GM19023 (cell line): ENCODE data around the gene ADCY9.

Source experiments
- ATAC-seq: cut with Tn5 transposase; IDR thresholded peaks from one replicate; pipeline ENCODE4 v1.9.1; 2021; ENCODE audit warnings: mild to moderate bottlenecking, moderate library complexity; ENCODE audit not compliant: unreplicated experiment

The ADCY9 gene

GRCh38 chr16:4096509-4096908 is 19.7 kb downstream of the ADCY9 start:
- ATAC-seq = no peak

DNA sequence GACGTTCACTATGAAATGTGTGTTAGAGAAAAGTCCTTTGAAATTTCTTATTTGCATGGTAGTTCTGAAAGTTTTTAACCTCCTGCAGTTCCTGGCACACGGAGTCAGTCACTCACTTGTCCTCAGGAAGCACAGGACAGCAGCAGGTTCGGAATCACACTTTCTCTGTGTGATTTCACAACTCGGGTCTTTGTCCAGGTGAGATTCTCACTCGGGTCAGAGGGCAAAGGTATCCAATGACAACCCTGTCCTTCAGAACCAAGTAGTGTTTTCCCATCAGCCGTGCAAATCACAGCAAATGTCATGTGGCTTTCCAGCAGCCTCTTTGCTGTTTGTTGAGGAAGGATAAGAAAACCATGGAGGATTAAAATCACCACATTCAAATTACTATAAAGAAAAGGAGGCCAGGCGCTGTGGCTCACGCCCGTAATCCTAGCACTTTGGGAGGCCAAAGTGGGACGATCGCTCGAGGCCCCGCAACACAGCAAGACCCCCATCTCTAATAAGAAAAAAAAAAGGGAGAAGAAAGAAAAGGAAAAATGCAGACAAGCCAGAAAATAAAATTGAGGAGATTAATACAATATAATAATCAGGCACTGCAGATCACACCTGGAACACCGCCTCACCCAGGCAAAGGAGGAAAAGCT is 22.0 kb downstream of the ADCY9 start:
- ATAC-seq = no peak

- no peak for ATAC-seq
Measured at GRCh38 chr16:4093495-4094126, 22.6 kb downstream of the ADCY9 start.

DNA sequence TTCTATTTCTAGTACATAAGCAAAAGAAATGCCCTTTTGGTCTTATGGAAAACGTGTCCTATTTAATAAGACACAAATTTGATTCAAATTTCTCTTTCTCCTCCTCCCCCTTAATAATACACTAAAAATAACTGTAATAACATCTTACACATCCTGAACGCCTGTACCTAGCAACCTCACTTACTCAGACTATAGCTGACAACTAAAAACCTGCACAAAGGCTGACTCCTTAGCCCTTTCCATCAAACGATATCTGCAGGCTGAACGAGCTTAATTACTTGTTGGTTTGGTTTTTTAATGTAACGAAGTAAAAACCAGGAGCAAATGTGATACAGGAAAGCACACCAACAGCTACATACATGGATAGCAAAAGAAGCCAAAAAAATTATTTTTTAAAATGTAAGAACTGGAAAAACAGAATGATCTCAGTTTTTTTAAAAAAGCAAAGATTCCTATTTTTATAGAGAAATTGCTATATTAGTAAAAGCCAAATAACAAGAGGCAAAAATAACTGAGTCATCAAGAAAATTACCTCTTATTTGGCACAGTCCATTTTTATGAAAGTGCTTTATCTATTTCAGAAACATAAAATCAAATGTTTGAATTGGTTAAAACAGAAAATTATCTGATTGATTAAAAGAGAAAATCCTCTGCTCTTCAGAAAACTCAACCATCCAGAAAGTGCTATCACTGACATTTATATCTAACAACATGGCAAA is 23.5 kb downstream of the ADCY9 start:
- no peak for ATAC-seq

DNA sequence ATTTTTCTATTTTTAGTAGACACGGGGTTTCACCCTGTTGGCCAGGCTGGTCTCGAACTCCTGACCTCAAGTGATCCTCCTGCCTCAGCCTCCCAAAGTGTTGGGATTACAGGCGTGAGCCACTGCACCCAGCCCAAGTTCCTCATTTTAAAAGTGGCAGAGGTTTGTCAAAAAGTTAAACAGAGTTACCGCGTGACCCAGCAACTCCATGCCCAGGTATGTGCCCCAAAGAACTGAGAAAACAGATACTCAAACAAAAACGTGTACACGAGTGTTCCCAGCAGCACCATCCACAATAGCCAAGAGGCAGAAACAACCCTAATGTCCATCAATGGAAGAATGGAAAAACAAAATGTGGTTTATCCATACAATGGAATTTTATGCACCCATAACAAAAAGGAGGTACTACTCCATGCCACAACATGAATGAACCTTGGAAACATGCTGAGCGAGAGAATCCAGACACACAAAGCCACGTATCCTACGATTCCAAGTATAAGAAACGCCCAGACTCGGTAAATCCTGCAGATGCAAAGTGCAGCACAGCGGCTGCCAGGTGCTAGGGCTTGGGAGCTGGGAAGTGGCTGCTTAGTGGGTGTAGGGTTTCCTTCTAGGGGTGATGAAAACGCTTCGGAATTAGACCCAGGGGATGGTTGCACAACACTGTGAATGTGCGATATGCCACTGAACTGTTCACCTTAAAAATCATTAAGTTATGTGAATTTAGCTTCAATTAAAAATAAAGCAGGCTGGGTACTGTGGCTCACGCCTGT is 24.8 kb downstream of the ADCY9 start:
- no peak for ATAC-seq

- ATAC-seq = no peak
Measured at GRCh38 chr16:4090351-4090851, 25.8 kb downstream of the ADCY9 start.

GRCh38 chr16:4089811-4090301 is 26.4 kb downstream of the ADCY9 start:
- ATAC-seq = no peak

GRCh38 chr16:4089251-4089810 is 26.9 kb downstream of the ADCY9 start:
- no peak for ATAC-seq

DNA sequence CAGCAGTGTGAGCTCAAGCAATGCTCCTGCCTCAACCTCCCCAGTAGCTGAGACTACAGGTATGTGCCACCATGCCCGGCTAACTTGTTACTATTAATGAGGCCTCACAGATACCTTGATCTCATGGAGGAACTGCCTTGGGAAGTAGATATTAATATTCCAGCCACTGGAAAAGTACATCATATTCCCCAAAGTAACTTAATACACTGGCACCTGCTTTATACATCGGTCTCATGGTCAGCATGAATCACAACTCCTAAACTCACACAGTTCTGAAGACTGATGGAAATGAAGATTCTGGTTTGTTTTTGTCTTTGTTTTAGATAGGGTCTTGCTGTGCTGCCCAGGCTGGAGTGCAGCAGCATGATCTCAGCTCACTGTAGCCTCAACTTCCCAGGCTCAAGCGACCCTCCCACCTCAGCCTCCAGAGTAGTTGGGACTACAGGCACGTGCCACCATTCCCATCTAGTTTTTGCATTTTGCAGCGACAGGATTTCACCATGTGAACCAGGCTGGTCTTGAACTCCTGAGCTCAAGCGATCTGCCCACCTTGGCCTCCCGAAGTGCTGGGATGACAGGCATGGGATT is 28.2 kb downstream of the ADCY9 start:
- ATAC-seq = no peak

DNA sequence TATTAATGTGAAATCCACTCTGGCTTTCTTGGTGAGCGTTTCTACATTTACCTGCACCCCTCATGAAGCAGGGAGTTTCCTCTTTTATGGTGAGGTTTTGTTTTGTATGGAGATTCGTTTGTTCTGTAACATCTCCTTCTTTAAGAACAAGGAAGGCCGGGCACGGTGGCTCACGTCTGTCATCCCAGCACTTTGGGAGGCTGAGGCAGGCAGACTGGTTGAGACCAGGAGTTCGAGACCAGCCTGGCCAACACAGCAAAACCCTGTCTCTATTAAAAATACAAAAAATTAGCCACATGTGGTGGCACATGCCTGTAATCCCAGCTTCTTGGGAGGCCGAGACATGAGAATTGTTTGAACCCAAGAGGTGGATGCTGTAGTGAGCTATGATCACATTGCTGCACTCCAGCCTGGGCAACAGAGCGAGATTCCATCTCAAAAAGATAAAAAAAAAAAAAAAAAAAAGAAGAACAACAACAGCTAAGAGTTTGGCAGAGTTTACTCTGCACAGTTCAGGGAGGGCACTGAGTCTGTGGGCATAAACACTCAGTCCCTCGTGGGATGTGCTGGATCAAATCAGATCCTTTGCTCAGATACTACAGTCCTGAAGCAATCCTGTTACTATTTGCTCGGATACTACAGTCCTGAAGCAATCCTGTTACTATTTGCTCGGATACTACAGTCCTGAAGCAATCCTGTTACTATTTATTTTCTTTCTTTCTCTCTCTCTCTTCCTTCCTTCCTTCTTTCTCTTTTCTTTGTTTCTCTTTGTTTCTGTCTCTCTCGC is 28.9 kb downstream of the ADCY9 start:
- ATAC-seq = no peak

- no peak for ATAC-seq
Measured at GRCh38 chr16:4086153-4086552, 30.1 kb downstream of the ADCY9 start.

DNA sequence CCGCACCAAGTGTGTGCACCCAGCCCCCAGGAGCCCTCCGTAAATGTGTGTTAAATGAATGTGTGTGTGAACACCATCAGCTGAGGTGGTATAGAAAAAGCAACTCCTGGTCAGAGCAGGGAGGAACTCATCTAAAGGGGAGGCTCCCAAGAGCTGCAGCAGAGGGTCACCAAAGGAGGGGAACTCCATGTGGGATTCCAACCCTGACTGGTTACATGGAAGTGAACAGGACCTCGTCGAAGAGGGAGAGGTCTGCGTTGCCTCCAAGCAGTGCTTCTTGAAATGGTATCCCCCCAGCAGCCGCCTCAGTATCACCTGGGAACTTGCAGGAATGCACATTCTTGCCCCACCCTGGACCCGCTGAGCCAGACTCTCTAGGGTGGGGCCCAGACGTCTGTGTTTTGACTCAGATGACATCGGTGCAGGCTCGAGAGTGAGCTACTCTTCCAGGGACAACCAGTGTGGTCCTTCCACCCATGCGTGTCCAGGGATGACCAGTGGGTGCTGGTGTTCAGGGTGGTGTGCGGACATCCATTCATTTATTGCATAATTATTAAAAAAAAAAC is 30.8 kb downstream of the ADCY9 start:
- ATAC-seq = no peak

- ATAC-seq = no peak
Measured at GRCh38 chr16:4083347-4083870, 32.8 kb downstream of the ADCY9 start.

DNA sequence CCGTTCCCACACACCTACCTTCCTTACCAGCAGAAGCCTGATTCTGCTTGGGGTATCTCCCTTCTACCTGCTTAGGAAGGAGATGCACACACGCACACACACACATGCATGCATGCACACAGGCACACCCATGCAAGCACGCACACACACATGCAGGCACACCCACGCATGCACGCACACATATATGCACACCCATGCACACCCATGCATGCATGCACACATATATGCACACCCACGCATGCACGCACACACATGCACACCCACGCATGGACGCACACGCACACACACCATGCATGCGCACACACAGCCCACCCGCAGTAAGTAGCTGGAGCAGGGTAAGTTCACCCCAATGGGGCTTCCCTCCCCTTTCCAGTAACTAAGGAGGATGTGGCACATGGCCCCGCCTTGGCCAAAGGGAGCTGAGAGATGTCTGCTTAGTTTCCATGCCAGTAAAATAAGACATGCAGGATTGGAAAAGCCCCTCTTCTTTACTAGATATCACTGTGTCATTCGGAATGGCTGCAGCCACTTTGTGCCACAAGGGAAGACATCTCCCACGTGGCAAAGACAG is 33.7 kb downstream of the ADCY9 start:
- no peak for ATAC-seq

DNA sequence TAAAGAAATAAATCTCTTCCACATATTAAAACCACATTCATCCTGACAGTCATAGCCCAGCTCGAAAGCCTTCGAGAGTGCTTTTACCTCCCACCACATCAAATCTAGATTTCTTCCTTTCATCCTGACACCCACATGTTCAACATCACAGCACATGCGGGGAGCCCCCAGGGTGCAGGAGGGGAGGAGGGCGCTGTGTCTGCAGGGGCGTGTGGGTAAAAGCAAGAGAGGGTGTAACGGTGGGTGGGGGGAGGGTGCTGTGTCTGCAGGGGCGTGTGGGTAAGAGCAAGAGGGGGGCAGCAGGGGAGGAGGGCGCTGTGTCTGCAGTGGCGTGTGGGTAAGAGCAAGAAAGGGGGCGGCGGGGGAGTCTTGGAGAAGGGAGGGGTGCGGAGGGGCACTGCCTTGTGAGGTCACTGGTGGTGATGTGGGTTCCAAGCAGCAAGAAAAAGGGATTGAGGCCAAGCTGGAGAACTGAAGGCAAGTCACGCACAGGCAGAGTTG is 34.7 kb downstream of the ADCY9 start:
- no peak for ATAC-seq

DNA sequence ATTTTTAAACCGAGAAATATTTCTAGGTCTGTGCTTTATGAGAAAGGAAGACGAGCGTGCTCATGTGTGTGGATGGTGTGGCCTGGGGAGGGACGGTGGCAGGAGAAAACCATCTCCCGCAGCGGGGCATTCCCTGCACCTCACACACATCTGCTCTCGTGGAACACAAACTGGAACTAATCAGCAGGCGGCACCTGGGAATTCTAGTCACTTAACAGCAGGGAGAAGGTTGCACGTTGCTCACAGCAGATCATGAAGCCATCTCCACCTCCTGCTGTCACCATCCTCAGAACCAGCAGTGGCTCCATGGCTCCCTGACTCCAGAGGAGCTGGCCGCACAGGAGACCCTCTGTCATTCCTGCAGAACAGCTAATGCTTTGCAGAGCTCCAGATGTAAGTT is 35.2 kb downstream of the ADCY9 start:
- no peak for ATAC-seq

GRCh38 chr16:4077174-4077649 is 39.0 kb downstream of the ADCY9 start:
- ATAC-seq = no peak

GRCh38 chr16:4075534-4075933 is 40.7 kb downstream of the ADCY9 start:
- ATAC-seq = no peak
